Osteoblast (primary cell): ENCODE measurements around the gene TAF5. TPM values are rescaled to one million over a fixed set of nuclear protein-coding genes. Genes with fewer than 3 reads are reported as not detected.

ENCODE experiments used
- DNase-seq: peaks from one replicate; pipeline ENCODE4 v3.0.0; 2011; ENCODE audit warnings: low spot score, mixed read lengths; ENCODE audit not compliant: insufficient read length; ENCODE audit errors: missing footprints
- H2AFZ ChIP-seq: 2 replicates; pipeline ENCODE4 v1.6.0; 2011; ENCODE audit warnings: mild to moderate bottlenecking, low read length
- H3K27ac ChIP-seq: 2 replicates; pipeline ENCODE4 v1.5.1; 2011; ENCODE audit warnings: mild to moderate bottlenecking, low read depth, low read length, moderate library complexity
- H3K27me3 ChIP-seq: 2 replicates; pipeline ENCODE4 v1.6.0; 2012; ENCODE audit warnings: mild to moderate bottlenecking, control low read depth, inconsistent platforms, low read length, moderate library complexity; ENCODE audit not compliant: insufficient read depth
- H3K36me3 ChIP-seq: 2 replicates; pipeline ENCODE4 v1.5.1; 2011; ENCODE audit warnings: mild to moderate bottlenecking, low read length, control low read depth, moderate library complexity; ENCODE audit not compliant: insufficient read depth
- H3K4me1 ChIP-seq: 2 replicates; pipeline ENCODE4 v1.5.1; 2011; ENCODE audit warnings: mild to moderate bottlenecking, low read length, control low read depth, moderate library complexity; ENCODE audit not compliant: insufficient read depth
- H3K4me2 ChIP-seq: 2 replicates; pipeline ENCODE4 v1.6.0; 2011; ENCODE audit warnings: mild to moderate bottlenecking, low read length; ENCODE audit not compliant: insufficient read depth
- H3K4me3 ChIP-seq: fragments of 200-600 bp; sonication (generic); 3 replicates; pipeline ENCODE4 v1.5.1; 2012; ENCODE audit warnings: mild to moderate bottlenecking, low read length, inconsistent platforms; ENCODE audit not compliant: insufficient read depth
- H3K79me2 ChIP-seq: 2 replicates; pipeline ENCODE4 v1.6.0; 2012; ENCODE audit warnings: mild to moderate bottlenecking, low read length, control low read depth, inconsistent platforms; ENCODE audit not compliant: insufficient read depth
- H3K9me3 ChIP-seq: 2 replicates; pipeline ENCODE4 v1.5.1; 2011; ENCODE audit warnings: low read depth, low read length, control low read depth
- H4K20me1 ChIP-seq: 2 replicates; pipeline ENCODE4 v1.6.0; 2012; ENCODE audit warnings: mild to moderate bottlenecking, low read length, control low read depth; ENCODE audit not compliant: insufficient read depth
- total RNA-seq: library from RNA; depleted of rRNA; stranded (reverse); fragments of >200 nt; gene quantifications from 2 replicates; pipeline ENCODE4 v1.2.3, GENCODE V29; 2012
- TF ChIP-seq, protein P1 (sequence below): IDR thresholded peaks from 2 replicates; pipeline ENCODE4 v1.5.1; 2011; ENCODE audit warnings: mild to moderate bottlenecking, low read depth, low read length, moderate library complexity; ENCODE audit errors: extremely low read depth

The TAF5 gene
- total RNA-seq, 1 donor = 3.3 TPM

DNA sequence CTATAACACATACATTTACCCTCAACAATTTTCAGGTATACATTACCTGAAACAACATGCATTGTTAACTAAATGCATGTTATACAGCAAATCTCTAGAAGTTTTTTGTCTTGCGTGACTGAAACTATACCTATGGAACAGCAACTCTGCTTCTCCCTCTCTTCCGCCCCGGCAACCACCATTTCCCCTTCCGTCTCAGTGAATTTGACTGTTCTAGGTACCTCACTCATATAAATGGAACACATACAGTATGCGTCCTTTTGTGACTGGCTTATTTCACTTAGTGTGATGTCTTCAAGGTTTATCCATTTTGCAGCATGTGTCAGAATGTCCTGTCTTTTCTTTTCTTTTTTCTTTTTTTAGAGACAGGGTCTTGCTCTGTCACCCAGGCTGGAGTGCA is 61.9 kb downstream of the TAF5 start:
- no peaks in the 10 kb centered on the region for H3K27me3 ChIP-seq
- H4K20me1 ChIP-seq = peaks cover 15% of the 10 kb centered on the region
- no peak overlapping the region for H3K4me3 ChIP-seq
- no peak overlapping the region for H3K4me2 ChIP-seq
- H3K36me3 ChIP-seq = peaks cover 64% of the 10 kb centered on the region
- no peak overlapping the region for H2AFZ ChIP-seq
- H3K4me1 ChIP-seq = peaks cover 17% of the 10 kb centered on the region
- H3K79me2 ChIP-seq = no peaks in the 10 kb centered on the region
- H3K27ac ChIP-seq = no peak overlapping the region
- no peaks in the 10 kb centered on the region for H3K9me3 ChIP-seq
- DNase-seq = no peak
- TF ChIP-seq, protein P1, sequence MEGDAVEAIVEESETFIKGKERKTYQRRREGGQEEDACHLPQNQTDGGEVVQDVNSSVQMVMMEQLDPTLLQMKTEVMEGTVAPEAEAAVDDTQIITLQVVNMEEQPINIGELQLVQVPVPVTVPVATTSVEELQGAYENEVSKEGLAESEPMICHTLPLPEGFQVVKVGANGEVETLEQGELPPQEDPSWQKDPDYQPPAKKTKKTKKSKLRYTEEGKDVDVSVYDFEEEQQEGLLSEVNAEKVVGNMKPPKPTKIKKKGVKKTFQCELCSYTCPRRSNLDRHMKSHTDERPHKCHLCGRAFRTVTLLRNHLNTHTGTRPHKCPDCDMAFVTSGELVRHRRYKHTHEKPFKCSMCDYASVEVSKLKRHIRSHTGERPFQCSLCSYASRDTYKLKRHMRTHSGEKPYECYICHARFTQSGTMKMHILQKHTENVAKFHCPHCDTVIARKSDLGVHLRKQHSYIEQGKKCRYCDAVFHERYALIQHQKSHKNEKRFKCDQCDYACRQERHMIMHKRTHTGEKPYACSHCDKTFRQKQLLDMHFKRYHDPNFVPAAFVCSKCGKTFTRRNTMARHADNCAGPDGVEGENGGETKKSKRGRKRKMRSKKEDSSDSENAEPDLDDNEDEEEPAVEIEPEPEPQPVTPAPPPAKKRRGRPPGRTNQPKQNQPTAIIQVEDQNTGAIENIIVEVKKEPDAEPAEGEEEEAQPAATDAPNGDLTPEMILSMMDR = no peak

DNA sequence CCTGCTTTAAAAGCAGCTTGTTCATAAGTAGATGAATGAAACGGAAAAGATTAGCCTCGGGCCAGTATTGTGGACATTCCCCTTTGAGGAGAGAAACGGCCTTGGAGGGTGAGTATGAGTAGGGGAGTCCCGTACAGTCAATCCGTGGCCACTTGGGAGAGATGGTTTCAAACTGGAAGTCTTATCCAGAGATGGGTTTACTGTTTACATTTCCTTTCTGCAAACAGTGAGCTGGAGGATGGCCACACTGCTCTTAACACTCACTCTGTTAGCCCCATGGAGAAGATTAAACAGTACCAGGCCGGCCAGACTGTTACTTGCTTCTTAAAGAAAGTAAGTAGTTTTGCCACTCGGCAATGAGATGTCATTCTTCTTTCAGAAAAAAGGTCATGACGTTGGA is 64.1 kb downstream of the TAF5 start:
- TF ChIP-seq, protein P1 = no peak
- H3K36me3 ChIP-seq = peaks cover 64% of the 10 kb centered on the region
- H2AFZ ChIP-seq = no peak overlapping the region
- H3K9me3 ChIP-seq = no peaks in the 10 kb centered on the region
- H3K4me2 ChIP-seq = no peak overlapping the region
- peaks cover 17% of the 10 kb centered on the region for H3K4me1 ChIP-seq
- H4K20me1 ChIP-seq = peaks cover 22% of the 10 kb centered on the region
- DNase-seq = no peak
- no peak overlapping the region for H3K4me3 ChIP-seq
- no peaks in the 10 kb centered on the region for H3K79me2 ChIP-seq
- H3K27me3 ChIP-seq = no peaks in the 10 kb centered on the region
- H3K27ac ChIP-seq = peak overlapping the region; percentile 21

DNA sequence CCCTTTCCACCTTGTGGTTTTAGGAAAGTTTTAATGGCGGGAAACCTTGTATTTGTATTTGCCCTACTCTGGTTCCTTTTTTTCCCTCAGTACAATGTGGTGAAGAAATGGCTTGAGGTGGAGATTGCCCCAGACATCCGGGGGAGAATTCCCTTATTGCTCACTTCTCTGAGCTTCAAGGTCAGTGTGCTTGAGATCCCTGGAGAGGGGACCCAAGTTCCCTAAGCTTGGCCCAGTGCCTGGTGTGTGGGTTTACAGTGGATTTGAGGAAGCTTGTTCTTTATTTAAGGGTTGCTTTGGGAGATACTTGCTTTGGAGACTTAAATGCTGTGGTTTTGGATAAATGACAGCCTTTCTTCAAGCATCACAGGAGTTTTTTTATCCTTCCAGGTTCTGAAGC is 66.1 kb downstream of the TAF5 start:
- H3K79me2 ChIP-seq = no peaks in the 10 kb centered on the region
- H3K36me3 ChIP-seq = peaks cover 65% of the 10 kb centered on the region
- TF ChIP-seq, protein P1 = no peak
- DNase-seq = peak; percentile 89
- no peaks in the 10 kb centered on the region for H3K27me3 ChIP-seq
- peak overlapping the region; percentile 21 for H3K4me2 ChIP-seq
- H4K20me1 ChIP-seq = peaks cover 22% of the 10 kb centered on the region
- H3K27ac ChIP-seq = peak overlapping the region; percentile 30
- no peaks in the 10 kb centered on the region for H3K9me3 ChIP-seq
- no peak overlapping the region for H3K4me3 ChIP-seq
- H3K4me1 ChIP-seq = peaks cover 17% of the 10 kb centered on the region
- H2AFZ ChIP-seq = no peak overlapping the region

Other genes starting within 250 kb of the TAF5 start
- gene NT5C2, start 174.7 kb upstream of the TAF5 start, total RNA-seq = 94.1 and 96.9 TPM in 2 replicates
- gene RPEL1, start 122.1 kb upstream of the TAF5 start, total RNA-seq = 0.29 and 0.36 TPM in 2 replicates
- gene INA, start 90.8 kb upstream of the TAF5 start, total RNA-seq = 0.29 and 0.36 TPM in 2 replicates
- gene PCGF6, start 16.8 kb upstream of the TAF5 start, total RNA-seq = 16.6 and 18.9 TPM in 2 replicates
- gene ATP5MK, start 28.5 kb downstream of the TAF5 start, total RNA-seq = 145 and 163 TPM in 2 replicates
- gene PDCD11, start 28.6 kb downstream of the TAF5 start, total RNA-seq = 18.8 and 19.2 TPM in 2 replicates
- 54.6 and 56.3 TPM in 2 replicates for gene CALHM2, start 84.4 kb downstream of the TAF5 start, total RNA-seq
- not detected in 2 replicates for gene CALHM1, start 90.9 kb downstream of the TAF5 start, total RNA-seq
- gene CALHM3, start 111.3 kb downstream of the TAF5 start, total RNA-seq = not detected in 2 replicates
- gene NEURL1, start 125.7 kb downstream of the TAF5 start, total RNA-seq = under 0.01 TPM in 1 of 2 replicates, not detected in the other